Tibial nerve (tissue), 4 donors: ENCODE results near the gene PPY. TPM values are rescaled to one million over a fixed set of nuclear protein-coding genes. Genes with fewer than 3 reads are reported as not detected.
A peak's percentile ranks its signal among the peaks of the same experiment; 100 is the strongest.

Experiments used
- DNase-seq, 2 donors: peaks; one replicate each; pipeline ENCODE4 v3.0.0-alpha.2; 2019; ENCODE audit warnings: low spot score in 2 of 2
- H3K27ac ChIP-seq, 4 donors: fragments of 200-600 bp; sonication (generic) in 3 of 4; one replicate each; pipeline ENCODE4 v1.5.1; 2017 to 2019; ENCODE audit warnings: mild to moderate bottlenecking in 1 of 4
- H3K27me3 ChIP-seq, 2 donors: fragments of 200-600 bp; sonication (generic) in 1 of 2; one replicate each; pipeline versions ENCODE4 v1.5.1 to v1.6.0; 2017 to 2019
- H3K36me3 ChIP-seq, 3 donors: fragments of 200-600 bp; sonication (generic); one replicate each; pipeline ENCODE4 v1.5.1; 2018 to 2019
- H3K4me1 ChIP-seq, 4 donors: fragments of 200-600 bp; sonication (generic) in 3 of 4; one replicate each; pipeline ENCODE4 v1.5.1; 2017 to 2019
- H3K4me3 ChIP-seq, 4 donors: fragments of 200-600 bp; sonication (generic) in 3 of 4; one replicate each; pipeline ENCODE4 v1.5.1; 2017 to 2019; ENCODE audit warnings: mild to moderate bottlenecking in 1 of 4, moderate library complexity in 1 of 4
- H3K9me3 ChIP-seq, 4 donors: fragments of 200-600 bp; sonication (generic) in 3 of 4; one replicate each; pipeline ENCODE4 v1.5.1; 2017 to 2019
- CTCF ChIP-seq, 5 experiments: fragments of 200-600 bp in 3 of 5; fragments of 450-650 bp in 2 of 5; sonication (generic) in 3 of 5; IDR thresholded peaks; one replicate each; pipeline ENCODE4 v1.5.1; 2016 to 2019; ENCODE audit warnings: antibody characterized with exemption in 5 of 5, mild to moderate bottlenecking in 3 of 5, moderate library complexity in 2 of 5
- EP300 ChIP-seq, 2 donors: sonication (generic); formaldehyde crosslinking; IDR thresholded peaks; one replicate each; pipeline ENCODE4 v1.6.1; 2017; ENCODE audit warnings: antibody characterized with exemption in 2 of 2, mild to moderate bottlenecking in 1 of 2
- POLR2A ChIP-seq, 2 donors: fragments of 450-650 bp; IDR thresholded peaks; one replicate each; pipeline ENCODE4 v1.6.1; 2017; ENCODE audit warnings: antibody characterized with exemption in 2 of 2, mild to moderate bottlenecking in 2 of 2, moderate library complexity in 2 of 2
- WGBS, 2 donors: methylation state at CpG; one replicate each; pipeline ENCODE4 v1.1.5; 2018; 5-methylcytosine and 5-hydroxymethylcytosine counted together
- total RNA-seq, 4 donors: library from RNA; depleted of rRNA; stranded (reverse); fragments of >200 nt; gene quantifications; one replicate each; pipeline ENCODE4 v1.1.0, GENCODE V29; 2016

Gene PPY
- total RNA-seq, 4 donors from 2014 or later, result not detected

GRCh38 chr17:43984521-43984920 lies 42.2 kb upstream of the PPY start:
- no peaks in the 10 kb centered on the region for H3K9me3 ChIP-seq
- H3K27me3 ChIP-seq, result peaks cover 0 to 90% of the 10 kb centered on the region in 2 donors
- H3K27ac ChIP-seq, result no peak overlapping the region
- no peak for DNase-seq
- 68 to 78% methylated on average over 8 of the region's 8 CpGs for WGBS, 2 donors
- H3K4me3 ChIP-seq, result peak overlapping the region in 1 of 4 donors; percentile 50
- H3K4me1 ChIP-seq, result peaks cover 0 to 13% (median 5%) of the 10 kb centered on the region in 4 donors
- TF ChIP-seq CTCF (IDR thresholded peaks at IDR 0.05), result no peak
- no peak for TF ChIP-seq POLR2A (IDR thresholded peaks at IDR 0.05)
- TF ChIP-seq EP300 (IDR thresholded peaks at IDR 0.05), result no peak
- H3K36me3 ChIP-seq, result no peaks in the 10 kb centered on the region

- H3K36me3 ChIP-seq, result no peaks in the 10 kb centered on the region
- H3K27me3 ChIP-seq, result peaks cover 0 to 97% of the 10 kb centered on the region in 2 donors
- no peak overlapping the region for H3K27ac ChIP-seq
- peak overlapping the region in 3 of 4 donors; percentile 10 to 50 (median 30) for H3K4me3 ChIP-seq
- H3K9me3 ChIP-seq, result no peaks in the 10 kb centered on the region
- TF ChIP-seq CTCF (IDR thresholded peaks at IDR 0.05), result peak in 1 of 5 experiments; percentile 7
- TF ChIP-seq POLR2A (IDR thresholded peaks at IDR 0.05), result no peak
- peaks cover 0 to 13% (median 5%) of the 10 kb centered on the region in 4 donors for H3K4me1 ChIP-seq
- DNase-seq, result no peak
- 2 to 8% methylated on average over 30 to 67 of the region's 78 CpGs for WGBS, 2 donors
These were observed 41.5 kb upstream of the PPY start for GRCh38 chr17:43983515-43984411.

GRCh38 chr17:43983196-43983514 lies 40.9 kb upstream of the PPY start:
- Histone ChIP-seq H3K27me3 (peaks cover 0 to 93% of the 10 kb centered on the region in 2 donors), H3K9me3 (no peaks in the 10 kb centered on the region), H3K36me3 (no peaks in the 10 kb centered on the region), H3K4me1 (peaks cover 0 to 13% (median 5%) of the 10 kb centered on the region in 4 donors), H3K27ac (no peak overlapping the region), H3K4me3 (no peak overlapping the region)
- TF ChIP-seq CTCF (IDR thresholded peaks at IDR 0.05) (no peak), POLR2A (IDR thresholded peaks at IDR 0.05) (no peak), EP300 (IDR thresholded peaks at IDR 0.05) (no peak)
- DNase-seq, result no peak
- WGBS, 2 donors, result 28 to 30% methylated on average over 5 of the region's 5 CpGs

GRCh38 chr17:43982171-43982570 lies 39.9 kb upstream of the PPY start:
- WGBS, 2 donors, result 69 to 85% methylated on average over 2 of the region's 2 CpGs
- H3K27ac ChIP-seq, result no peak overlapping the region
- peaks cover 0 to 13% (median 5%) of the 10 kb centered on the region in 4 donors for H3K4me1 ChIP-seq
- H3K9me3 ChIP-seq, result no peaks in the 10 kb centered on the region
- TF ChIP-seq EP300 (IDR thresholded peaks at IDR 0.05) (no peak), CTCF (IDR thresholded peaks at IDR 0.05) (no peak), POLR2A (IDR thresholded peaks at IDR 0.05) (no peak)
- H3K36me3 ChIP-seq, result no peaks in the 10 kb centered on the region
- DNase-seq, result no peak
- H3K4me3 ChIP-seq, result no peak overlapping the region
- H3K27me3 ChIP-seq, result peaks cover 0 to 88% of the 10 kb centered on the region in 2 donors

- WGBS, 2 donors, result 75 to 83% methylated on average over 4 of the region's 4 CpGs
- peaks cover 0 to 75% of the 10 kb centered on the region in 2 donors for H3K27me3 ChIP-seq
- H3K4me1 ChIP-seq, result peaks cover 0 to 13% (median 5%) of the 10 kb centered on the region in 4 donors
These were observed 37.4 kb upstream of the PPY start for GRCh38 chr17:43979671-43980070.

More at GRCh38 chr17:43979671-43980070, 37.4 kb upstream of the PPY start:
- TF ChIP-seq CTCF (IDR thresholded peaks at IDR 0.05), result no peak
- no peak for TF ChIP-seq EP300 (IDR thresholded peaks at IDR 0.05)
- no peak overlapping the region for H3K4me3 ChIP-seq
- H3K9me3 ChIP-seq, result no peaks in the 10 kb centered on the region
- H3K27ac ChIP-seq, result no peak overlapping the region
- H3K36me3 ChIP-seq, result no peaks in the 10 kb centered on the region
- no peak for DNase-seq
